GM18507 (cell line): Measurements from ENCODE around the gene TNFRSF14.

Source experiments
- DNase-seq: peaks from one replicate; pipeline ENCODE4 v3.0.0; 2011; ENCODE audit warnings: low read depth; ENCODE audit not compliant: insufficient read length; ENCODE audit errors: extremely low spot score
- FAIRE-seq: peaks from 2 replicates; lab custom pipeline; 2011; peaks lifted over from hg19 to GRCh38; lab: Jason Lieb, UNC

The TNFRSF14 gene

GRCh38 chr1:2556277-2556677, at the start of gene TNFRSF14:
TNFRSF14 (plus strand) TSS chr1:2556371; CDS start chr1:2556665, 294 bp downstream.
- DNase-seq (no peak), FAIRE-seq (peak; percentile 95)

- DNase-seq: no peak
- FAIRE-seq: no peak
These were observed 49.1 kb upstream of the TNFRSF14 start for GRCh38 chr1:2506901-2507565.

- DNase-seq: no peak
- no peak for FAIRE-seq
These were observed 48.4 kb upstream of the TNFRSF14 start for GRCh38 chr1:2507744-2508155.

- no peak for FAIRE-seq
- DNase-seq: no peak
These were observed 48.0 kb upstream of the TNFRSF14 start for GRCh38 chr1:2508180-2508579.

- no peak for DNase-seq
- no peak for FAIRE-seq
These were observed 47.4 kb upstream of the TNFRSF14 start for GRCh38 chr1:2508751-2509150.

GRCh38 chr1:2509589-2509988, 46.6 kb upstream of the TNFRSF14 start:
- no peak for FAIRE-seq
- DNase-seq: no peak

- FAIRE-seq: no peak
- DNase-seq: no peak
These were observed 45.6 kb upstream of the TNFRSF14 start for GRCh38 chr1:2510366-2511155.

GRCh38 chr1:2512862-2513421, 43.2 kb upstream of the TNFRSF14 start:
- FAIRE-seq (no peak), DNase-seq (no peak)

GRCh38 chr1:2513939-2514652, 42.1 kb upstream of the TNFRSF14 start:
- DNase-seq (no peak), FAIRE-seq (no peak)

- FAIRE-seq: no peak
These were observed 41.1 kb upstream of the TNFRSF14 start for GRCh38 chr1:2514863-2515762.

GRCh38 chr1:2515763-2516080, 40.4 kb upstream of the TNFRSF14 start:
- FAIRE-seq: no peak
- DNase-seq: no peak

More at GRCh38 chr1:2514863-2515762, 41.1 kb upstream of the TNFRSF14 start:
- no peak for DNase-seq

GRCh38 chr1:2516124-2516523, 40.0 kb upstream of the TNFRSF14 start:
- FAIRE-seq: no peak
- no peak for DNase-seq

GRCh38 chr1:2516946-2517345, 39.2 kb upstream of the TNFRSF14 start:
- DNase-seq: no peak
- no peak for FAIRE-seq

GRCh38 chr1:2517966-2518365, 38.2 kb upstream of the TNFRSF14 start:
- DNase-seq: no peak
- no peak for FAIRE-seq

- FAIRE-seq (no peak), DNase-seq (no peak)
These were observed 37.6 kb upstream of the TNFRSF14 start for GRCh38 chr1:2518528-2518927.

GRCh38 chr1:2519029-2519685, 37.0 kb upstream of the TNFRSF14 start:
- FAIRE-seq (no peak), DNase-seq (no peak)

- FAIRE-seq (no peak), DNase-seq (no peak)
These were observed 36.4 kb upstream of the TNFRSF14 start for GRCh38 chr1:2519729-2520128.

GRCh38 chr1:2520206-2520605, 36.0 kb upstream of the TNFRSF14 start:
- FAIRE-seq: no peak
- no peak for DNase-seq

- DNase-seq: no peak
- no peak for FAIRE-seq
These were observed 35.4 kb upstream of the TNFRSF14 start for GRCh38 chr1:2520806-2521205.
